Colonic mucosa (tissue), 4 donors: ENCODE results near the gene CDH11. TPM values are rescaled to one million over a fixed set of nuclear protein-coding genes. Genes with fewer than 3 reads are reported as not detected.
A peak's percentile ranks its signal among the peaks of the same experiment; 100 is the strongest.

Experiments used
- DNase-seq: peaks from one replicate; pipeline ENCODE4 v3.0.0-alpha.2; 2020
- H3K27ac ChIP-seq: fragments of 200-600 bp; one replicate; pipeline ENCODE4 v1.8.0; 2021
- H3K27me3 ChIP-seq: fragments of 200-600 bp; one replicate; pipeline ENCODE4 v1.8.0; 2021
- H3K36me3 ChIP-seq: fragments of 200-600 bp; one replicate; pipeline ENCODE4 v1.8.0; 2021
- H3K4me1 ChIP-seq: fragments of 200-600 bp; one replicate; pipeline ENCODE4 v1.8.0; 2021; ENCODE audit warnings: mild to moderate bottlenecking
- H3K4me3 ChIP-seq: fragments of 200-600 bp; one replicate; pipeline ENCODE4 v1.8.0; 2021
- H3K9ac ChIP-seq, 2 donors: one replicate each; pipeline ENCODE4 v1.7.0; 2013; ENCODE audit warnings: control low read depth in 2 of 2, low read depth in 2 of 2, low read length in 2 of 2
- H3K9me3 ChIP-seq: fragments of 200-600 bp; one replicate; pipeline ENCODE4 v1.8.0; 2021
- intact Hi-C: fragments of 100-400 bp; cut with DNase I; formaldehyde crosslinking; loops from one replicate; pipeline ENCODE4 v1.14.1; 2022
- total RNA-seq, 2 donors: library from RNA; stranded (reverse); fragmentation: NEBNext Ultra II Directional in 1 of 2; extraction: Animal tissue kit (Norgen Biotek cat#: 25700) in 1 of 2; gene quantifications; one replicate each; pipeline ENCODE4 v1.2.1, GENCODE V29; 2021
- TF ChIP-seq, protein P1 (sequence below): fragments of 200-600 bp; IDR thresholded peaks from one replicate; pipeline ENCODE4 v1.8.0; 2022; ENCODE audit warnings: antibody characterized with exemption, mild to moderate bottlenecking
- donor health status: healthy.
- donor health status: DM: no; HTN: no; CAD: no.
- donor health status: DM: no; HTN: no; CAD: no.

The CDH11 gene
- total RNA-seq, 2 donors from 2014 or later, result 10.2 to 17.1 TPM

DNA sequence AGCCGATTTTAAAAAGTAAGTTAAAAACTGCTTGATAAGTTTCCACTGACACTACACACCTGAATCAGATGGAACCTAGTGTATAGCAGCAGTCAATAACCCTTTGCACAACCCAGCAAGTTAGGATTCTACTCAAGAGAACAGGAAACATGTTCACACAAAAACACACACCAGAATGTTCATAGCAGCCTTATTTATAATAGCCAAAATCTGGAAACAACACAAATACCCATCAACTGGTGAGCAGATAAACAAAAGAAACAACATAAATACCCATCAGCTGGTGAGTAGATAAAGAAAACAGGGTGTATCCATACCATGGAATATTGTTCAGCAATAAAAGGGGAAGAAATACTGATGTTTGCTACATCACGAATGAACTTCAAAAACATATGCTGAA is 2.7 kb upstream of the CDH11 start:
- Histone ChIP-seq H3K36me3 (no peaks in the 10 kb centered on the region), H3K27ac (no peak overlapping the region), H3K9ac (no peak overlapping the region), H3K9me3 (no peaks in the 10 kb centered on the region), H3K4me3 (peak overlapping the region; percentile 47), H3K4me1 (peaks cover 8% of the 10 kb centered on the region), H3K27me3 (peaks cover 34% of the 10 kb centered on the region)
- no peak for DNase-seq
- TF ChIP-seq, protein P1, sequence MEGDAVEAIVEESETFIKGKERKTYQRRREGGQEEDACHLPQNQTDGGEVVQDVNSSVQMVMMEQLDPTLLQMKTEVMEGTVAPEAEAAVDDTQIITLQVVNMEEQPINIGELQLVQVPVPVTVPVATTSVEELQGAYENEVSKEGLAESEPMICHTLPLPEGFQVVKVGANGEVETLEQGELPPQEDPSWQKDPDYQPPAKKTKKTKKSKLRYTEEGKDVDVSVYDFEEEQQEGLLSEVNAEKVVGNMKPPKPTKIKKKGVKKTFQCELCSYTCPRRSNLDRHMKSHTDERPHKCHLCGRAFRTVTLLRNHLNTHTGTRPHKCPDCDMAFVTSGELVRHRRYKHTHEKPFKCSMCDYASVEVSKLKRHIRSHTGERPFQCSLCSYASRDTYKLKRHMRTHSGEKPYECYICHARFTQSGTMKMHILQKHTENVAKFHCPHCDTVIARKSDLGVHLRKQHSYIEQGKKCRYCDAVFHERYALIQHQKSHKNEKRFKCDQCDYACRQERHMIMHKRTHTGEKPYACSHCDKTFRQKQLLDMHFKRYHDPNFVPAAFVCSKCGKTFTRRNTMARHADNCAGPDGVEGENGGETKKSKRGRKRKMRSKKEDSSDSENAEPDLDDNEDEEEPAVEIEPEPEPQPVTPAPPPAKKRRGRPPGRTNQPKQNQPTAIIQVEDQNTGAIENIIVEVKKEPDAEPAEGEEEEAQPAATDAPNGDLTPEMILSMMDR, result no peak
- intact Hi-C loops, result no loop called here

DNA sequence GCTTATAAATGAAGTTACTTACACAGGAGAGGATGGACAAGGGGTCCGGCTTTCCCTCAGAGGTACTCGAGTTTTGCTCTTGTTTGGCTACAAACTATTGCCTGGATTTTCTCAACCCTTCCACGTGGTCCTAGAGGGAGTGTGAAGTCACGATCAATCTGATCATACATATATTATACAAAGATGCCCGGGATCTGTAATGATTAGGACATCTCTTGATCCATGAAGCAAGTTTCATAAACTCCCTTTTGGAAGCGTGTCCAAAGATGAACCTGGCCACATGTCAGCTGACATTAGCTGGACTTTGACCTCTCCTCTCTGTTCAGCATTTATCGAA is 2.3 kb upstream of the CDH11 start:
- H3K4me3 ChIP-seq, result peak overlapping the region; percentile 47
- H3K9ac ChIP-seq, result no peak overlapping the region

DNA sequence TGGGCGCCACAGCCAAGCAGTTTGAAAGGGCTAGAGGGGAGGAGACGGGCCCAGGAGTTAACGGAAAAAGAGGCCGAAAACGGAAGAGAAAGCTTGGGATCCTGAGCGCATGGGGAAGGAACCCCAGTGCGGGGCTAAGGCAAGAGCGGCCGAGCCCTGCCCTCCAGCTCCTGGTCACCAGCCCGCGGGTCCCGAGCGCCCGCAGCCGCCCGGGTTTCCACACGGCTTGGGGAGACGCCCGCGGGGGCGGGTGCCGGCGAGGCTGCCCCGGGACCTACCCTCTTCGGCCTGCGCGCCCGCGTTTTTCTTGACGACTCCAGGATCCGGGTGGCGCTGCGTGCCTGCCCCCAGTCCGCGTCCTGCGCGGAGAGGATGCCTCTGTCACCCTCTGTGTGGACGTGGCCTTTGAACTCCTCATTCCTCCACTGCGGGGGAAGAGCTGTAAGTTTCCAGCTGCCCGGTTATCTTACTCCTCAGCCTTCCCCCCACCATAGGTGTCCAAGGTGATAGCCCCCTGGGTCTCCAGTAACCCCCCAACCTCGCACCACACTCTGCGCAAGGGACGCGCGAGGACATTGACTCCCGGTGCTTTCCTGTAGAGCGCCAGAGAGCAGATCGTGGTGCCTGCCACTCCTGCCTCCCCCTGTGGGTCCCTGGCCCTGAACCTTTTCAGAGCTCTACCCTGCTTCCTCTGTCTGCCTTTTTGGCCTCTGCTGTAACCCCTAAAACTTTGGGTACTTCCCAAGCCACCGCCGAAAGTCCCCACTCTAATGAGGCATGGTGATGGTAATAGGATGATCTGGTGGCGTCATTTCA is 1.7 kb upstream of the CDH11 start:
- peak; percentile 39 for DNase-seq

More for the DNA sequence above, 2.3 kb upstream of the CDH11 start:
- H3K27me3 ChIP-seq, result peaks cover 37% of the 10 kb centered on the region
- DNase-seq, result no peak
- intact Hi-C loops, result no loop called here
- peak overlapping the region; percentile 71 for H3K27ac ChIP-seq
- no peaks in the 10 kb centered on the region for H3K36me3 ChIP-seq
- H3K4me1 ChIP-seq, result peaks cover 8% of the 10 kb centered on the region
- no peaks in the 10 kb centered on the region for H3K9me3 ChIP-seq
- TF ChIP-seq, protein P1, result no peak

DNA sequence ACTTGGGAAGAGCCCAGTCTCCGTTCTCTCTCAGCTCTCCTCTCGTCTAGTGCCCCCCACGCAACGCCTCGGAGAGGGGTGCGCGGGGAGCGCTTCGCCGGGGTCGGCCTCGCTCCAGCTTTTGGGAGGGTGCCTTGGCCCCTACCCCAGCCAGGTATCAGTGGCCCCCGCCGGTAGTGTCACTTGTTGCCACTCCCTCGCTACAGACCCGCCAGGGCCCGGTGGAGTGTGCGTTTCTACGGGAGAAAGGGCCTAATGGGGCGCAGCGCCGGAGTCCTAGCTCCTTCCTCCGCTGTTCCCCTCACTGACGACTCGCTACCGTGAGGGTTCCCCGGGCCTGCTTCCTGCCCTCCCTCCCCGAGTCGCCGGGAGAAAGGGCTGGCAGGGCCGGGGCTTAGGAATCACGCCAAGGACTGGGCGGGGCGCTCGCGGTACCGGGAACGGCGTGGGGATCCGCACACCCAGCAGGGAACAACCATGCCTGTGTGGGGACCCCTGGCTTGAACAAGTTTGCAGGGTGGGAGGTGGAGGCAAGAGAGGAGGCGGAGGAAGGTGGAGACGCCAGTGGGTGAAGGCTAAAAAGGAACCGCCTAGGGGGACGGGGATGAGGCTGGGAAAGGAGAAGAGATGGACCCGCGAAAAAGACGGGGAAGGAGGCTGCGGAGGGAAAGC is 997 bp upstream of the CDH11 start:
- Histone ChIP-seq H3K9me3 (no peaks in the 10 kb centered on the region), H3K27me3 (peaks cover 40% of the 10 kb centered on the region), H3K36me3 (no peaks in the 10 kb centered on the region), H3K9ac (peak overlapping the region; percentile 51 to 79), H3K4me3 (peak overlapping the region; percentile 47), H3K27ac (peak overlapping the region; percentile 71), H3K4me1 (peaks cover 8% of the 10 kb centered on the region)
- peak; percentile 56 for DNase-seq
- intact Hi-C loops, result no loop called here
- TF ChIP-seq, protein P1, result no peak

More for the DNA sequence above, 1.7 kb upstream of the CDH11 start:
- Histone ChIP-seq H3K9me3 (no peaks in the 10 kb centered on the region), H3K4me1 (peaks cover 8% of the 10 kb centered on the region), H3K9ac (peak overlapping the region; percentile 21 to 56), H3K4me3 (peak overlapping the region; percentile 47), H3K36me3 (no peaks in the 10 kb centered on the region), H3K27me3 (peaks cover 40% of the 10 kb centered on the region), H3K27ac (peak overlapping the region; percentile 71)
- TF ChIP-seq, protein P1, result no peak
- intact Hi-C loops, result no loop called here

DNA sequence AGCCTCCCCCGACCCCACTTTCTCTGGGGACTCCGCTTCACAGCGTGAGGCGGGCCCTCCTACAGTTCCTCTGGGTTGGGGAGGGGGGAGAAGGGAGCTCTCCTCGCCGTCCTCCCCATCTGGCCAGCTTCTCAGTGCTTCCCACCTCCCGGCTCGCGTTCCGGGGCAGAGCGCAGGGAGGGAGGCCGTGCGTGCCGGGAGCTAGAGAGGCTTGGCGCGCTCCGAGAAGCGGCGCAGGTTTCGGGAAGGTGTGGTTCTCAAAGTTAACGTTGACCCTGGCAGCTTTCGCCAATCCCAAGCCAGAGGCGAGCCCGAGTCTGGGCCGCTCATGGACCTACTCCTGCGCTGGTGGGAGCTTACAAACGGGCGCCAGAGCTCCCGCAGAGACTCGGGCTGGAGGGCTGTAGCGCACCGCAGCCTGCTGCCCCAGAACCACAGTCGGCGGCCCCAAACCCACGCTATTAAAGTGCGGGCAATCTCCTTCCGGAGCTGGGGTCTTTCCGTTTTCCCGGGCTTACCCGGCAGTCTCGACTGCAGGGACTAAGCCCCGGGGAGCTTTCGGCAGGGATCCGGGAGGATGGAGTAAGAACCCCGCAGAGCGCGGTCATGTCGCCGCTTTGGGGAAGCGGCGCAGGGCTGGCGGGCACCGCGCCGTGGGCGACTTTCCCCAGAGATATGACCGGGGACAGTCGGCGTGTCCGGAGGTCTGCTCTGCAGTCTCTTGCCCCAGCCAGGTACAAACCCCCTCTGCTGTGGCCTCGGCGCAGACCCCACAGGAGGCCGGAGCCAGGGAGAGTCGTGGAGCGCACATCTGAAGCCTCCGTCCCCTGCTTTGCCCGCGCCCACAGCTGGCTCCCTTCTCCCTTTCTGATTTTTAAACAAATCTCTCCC is 787 bp downstream of the CDH11 start:
- peak overlapping the region; percentile 47 for H3K4me3 ChIP-seq
- H3K27me3 ChIP-seq, result peaks cover 40% of the 10 kb centered on the region
- H3K36me3 ChIP-seq, result no peaks in the 10 kb centered on the region
- H3K9ac ChIP-seq, result peak overlapping the region; percentile 60 to 61
- intact Hi-C loops, result no loop called here
- TF ChIP-seq, protein P1, result no peak
- H3K4me1 ChIP-seq, result peaks cover 8% of the 10 kb centered on the region
- no peaks in the 10 kb centered on the region for H3K9me3 ChIP-seq
- peak; percentile 23 for DNase-seq
- H3K27ac ChIP-seq, result peak overlapping the region; percentile 71
